Mesangial cell (primary cell): ENCODE data around the gene RTN1. TPM values are rescaled to one million over a fixed set of nuclear protein-coding genes. Genes with fewer than 3 reads are reported as not detected.

Experiments
- total RNA-seq: library from RNA; depleted of rRNA; stranded (reverse); fragments of >200 nt; gene quantifications from 2 replicates; pipeline ENCODE4 v1.2.3, GENCODE V29; 2015

The RTN1 gene, protein sequence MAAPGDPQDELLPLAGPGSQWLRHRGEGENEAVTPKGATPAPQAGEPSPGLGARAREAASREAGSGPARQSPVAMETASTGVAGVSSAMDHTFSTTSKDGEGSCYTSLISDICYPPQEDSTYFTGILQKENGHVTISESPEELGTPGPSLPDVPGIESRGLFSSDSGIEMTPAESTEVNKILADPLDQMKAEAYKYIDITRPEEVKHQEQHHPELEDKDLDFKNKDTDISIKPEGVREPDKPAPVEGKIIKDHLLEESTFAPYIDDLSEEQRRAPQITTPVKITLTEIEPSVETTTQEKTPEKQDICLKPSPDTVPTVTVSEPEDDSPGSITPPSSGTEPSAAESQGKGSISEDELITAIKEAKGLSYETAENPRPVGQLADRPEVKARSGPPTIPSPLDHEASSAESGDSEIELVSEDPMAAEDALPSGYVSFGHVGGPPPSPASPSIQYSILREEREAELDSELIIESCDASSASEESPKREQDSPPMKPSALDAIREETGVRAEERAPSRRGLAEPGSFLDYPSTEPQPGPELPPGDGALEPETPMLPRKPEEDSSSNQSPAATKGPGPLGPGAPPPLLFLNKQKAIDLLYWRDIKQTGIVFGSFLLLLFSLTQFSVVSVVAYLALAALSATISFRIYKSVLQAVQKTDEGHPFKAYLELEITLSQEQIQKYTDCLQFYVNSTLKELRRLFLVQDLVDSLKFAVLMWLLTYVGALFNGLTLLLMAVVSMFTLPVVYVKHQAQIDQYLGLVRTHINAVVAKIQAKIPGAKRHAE
- total RNA-seq: 0.13 and 0.49 TPM in 2 replicates

GRCh38 chr14:59870277-59871165 is at the start of gene RTN1:
Gene RTN1, minus strand, starts transcription at chr14:59870776. Its CDS starts 146 bp downstream, at chr14:59870630.

GRCh38 chr14:59919570-59920377 is 49.2 kb upstream of the RTN1 start, which contains the start of gene LRRC9:
Gene LRRC9, plus strand, starts transcription at chr14:59920144.

GRCh38 chr14:59576332-59577294 is 294.0 kb downstream of the RTN1 start, which contains the start of gene CCDC175:
Gene CCDC175, minus strand, starts transcription at chr14:59576812. Its CDS starts 37 bp downstream, at chr14:59576775.

Other genes with a start within 250 kb of the RTN1 start
- not detected in 2 replicates for gene LRRC9, start 49.4 kb upstream of the RTN1 start, total RNA-seq
- gene PCNX4, start 221.1 kb upstream of the RTN1 start, total RNA-seq: 32.4 and 59.2 TPM in 2 replicates